Right renal pelvis (tissue), 4 donors: ENCODE measurements around the gene NR2E1. TPM values are rescaled to one million over a fixed set of nuclear protein-coding genes. Genes with fewer than 3 reads are reported as not detected.

Experiments
- DNase-seq, 4 donors: peaks; one replicate each; pipeline ENCODE4 v3.0.0-alpha.2; 2013; ENCODE audit warnings: low read depth in 4 of 4, low spot score in 3 of 4, missing footprints in 1 of 4
- polyA plus RNA-seq, 4 donors: library from polyadenylated mRNA; unstranded; fragments of 120-200 nt; gene quantifications; one replicate each; pipeline ENCODE4 v1.2.1, GENCODE V29; 2013; ENCODE audit not compliant: insufficient read length in 4 of 4

The NR2E1 gene
- polyA plus RNA-seq, 4 donors = 0.07 TPM; not detected in 3

DNA sequence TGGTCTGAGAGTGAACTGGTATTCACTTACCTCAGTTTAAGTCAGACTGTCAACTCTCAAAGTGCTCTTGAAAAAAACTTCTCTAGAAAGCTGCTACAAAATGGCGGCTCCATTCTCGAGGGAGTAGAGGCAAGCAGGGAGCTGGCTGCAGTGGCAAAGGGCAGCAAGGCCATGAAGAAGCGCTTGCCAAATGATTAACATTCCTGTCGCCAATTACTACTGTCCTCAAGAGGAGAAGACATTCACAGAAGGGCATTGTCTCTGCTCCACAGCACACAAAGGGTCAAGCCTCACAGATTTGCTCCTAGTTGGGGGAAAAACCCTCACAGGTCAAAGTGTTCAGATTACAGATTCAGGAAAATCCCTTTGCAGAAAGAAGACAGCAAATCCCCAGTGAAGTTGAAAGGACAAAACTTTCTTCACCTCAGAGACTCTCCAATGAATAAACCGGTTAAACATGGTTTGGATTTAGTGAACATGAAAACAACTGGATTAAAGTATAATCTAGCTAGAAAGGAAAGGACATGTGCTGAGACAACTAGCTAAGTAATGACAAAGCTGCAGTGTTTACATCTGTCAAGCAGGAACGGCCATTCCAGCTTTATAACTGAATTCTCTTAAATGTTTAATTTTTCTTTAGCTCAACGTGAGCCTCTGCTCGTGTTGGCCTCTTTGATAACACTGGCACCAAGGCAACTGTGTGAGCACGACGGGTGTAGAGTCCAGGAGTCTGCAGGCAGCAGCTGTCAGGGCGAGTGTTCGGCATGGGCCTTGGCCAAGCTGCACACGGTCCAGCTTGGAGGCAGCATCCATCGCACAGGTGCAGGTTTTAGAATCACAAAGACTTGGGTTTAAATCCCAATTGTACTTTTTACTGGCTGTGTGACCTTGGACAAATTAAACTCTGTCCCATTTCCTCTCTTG is 37.6 kb downstream of the NR2E1 start:
- DNase-seq = no peak

DNA sequence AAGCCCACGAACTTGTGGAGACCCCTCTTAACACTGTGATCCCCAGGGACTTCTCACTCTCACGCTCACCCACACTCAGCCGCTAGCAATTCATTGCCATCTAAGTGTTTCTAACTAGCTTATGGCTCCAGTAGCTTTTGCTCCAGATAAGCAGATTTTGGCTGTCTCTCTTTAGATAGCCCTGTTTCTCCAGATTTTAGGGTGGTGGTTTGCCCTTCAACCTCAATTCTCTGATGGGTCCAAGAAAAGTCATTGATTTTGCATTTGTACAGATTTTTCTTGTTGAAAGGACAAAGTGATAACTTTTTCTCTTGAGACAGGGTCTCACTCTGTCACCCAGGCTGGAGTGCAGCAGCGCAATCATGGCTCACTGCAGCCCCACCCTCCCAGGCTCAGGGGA is 41.2 kb downstream of the NR2E1 start:
- DNase-seq = no peak

DNA sequence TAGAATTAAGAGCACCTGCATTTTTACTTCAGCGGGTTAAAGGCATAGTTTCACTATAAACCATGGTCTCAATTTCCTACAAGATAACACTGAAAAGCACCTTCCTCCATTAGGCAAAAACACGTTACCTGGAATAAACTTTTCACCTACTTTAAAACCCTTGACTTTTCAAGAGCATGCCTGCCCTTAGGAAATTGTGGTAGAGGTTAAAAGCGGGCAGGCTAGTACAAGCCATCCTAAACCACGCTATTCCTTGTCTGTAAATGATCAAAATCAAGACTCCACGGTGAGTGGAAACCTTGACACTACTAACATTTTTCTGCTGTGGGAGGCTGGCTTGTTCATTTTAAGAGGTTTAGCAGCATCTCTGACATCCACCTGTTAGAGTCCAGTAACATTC is 43.9 kb downstream of the NR2E1 start:
- no peak for DNase-seq

DNA sequence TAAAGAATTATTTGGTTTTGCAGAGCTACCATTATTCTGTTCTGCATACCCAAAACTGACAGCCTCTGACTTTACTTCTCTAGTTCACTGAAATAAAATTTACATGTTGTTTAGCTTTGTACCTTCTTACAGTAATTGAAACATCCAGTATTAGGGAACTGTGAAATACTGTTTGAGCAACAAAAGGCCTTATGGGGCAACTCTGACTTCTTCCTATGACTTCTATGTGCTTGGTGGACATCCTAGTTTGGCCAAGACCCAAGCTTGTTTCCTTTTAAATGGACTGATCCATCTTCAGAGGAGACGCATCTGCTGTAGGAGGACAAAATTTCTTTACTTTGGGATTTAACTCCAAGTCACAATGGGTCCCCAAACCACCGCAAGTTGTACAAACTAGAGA is 44.7 kb downstream of the NR2E1 start:
- no peak for DNase-seq

DNA sequence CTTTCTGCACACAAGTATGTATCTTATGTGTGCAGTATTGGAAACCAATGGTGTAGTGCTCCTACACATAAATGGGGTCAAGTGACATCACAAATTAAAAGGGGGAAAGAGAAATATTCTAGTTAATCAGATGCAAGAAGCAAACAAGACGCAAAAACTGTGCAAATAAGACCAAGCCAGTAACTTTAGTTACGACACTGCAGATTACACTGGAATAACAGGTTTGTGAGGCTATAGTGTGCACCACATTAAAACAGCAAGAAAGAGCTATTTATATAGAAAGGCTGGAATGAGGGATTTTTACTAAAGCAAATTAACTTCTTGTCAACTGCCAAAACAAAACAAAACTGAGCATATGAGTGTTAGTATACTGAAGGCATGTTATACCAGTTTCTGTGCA is 45.8 kb downstream of the NR2E1 start:
- no peak for DNase-seq

DNA sequence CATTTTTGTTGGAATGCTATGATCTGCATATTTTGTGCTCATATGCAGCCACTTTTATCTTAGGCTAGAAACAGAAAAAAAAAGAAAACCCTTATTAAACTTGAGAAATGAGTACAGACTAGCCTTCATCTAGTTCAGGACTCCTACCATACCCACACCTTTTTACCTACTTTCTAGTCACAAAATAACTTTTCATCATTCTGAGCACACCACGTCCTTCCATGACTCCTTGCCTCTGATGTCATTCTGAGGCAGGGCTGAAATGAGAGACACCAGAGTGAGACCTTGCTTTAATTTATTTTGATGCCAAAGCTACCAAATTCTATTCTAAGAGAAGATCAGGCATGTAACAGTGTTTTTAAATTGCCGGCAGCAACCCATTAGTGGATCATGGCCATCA is 56.2 kb downstream of the NR2E1 start:
- no peak for DNase-seq

DNA sequence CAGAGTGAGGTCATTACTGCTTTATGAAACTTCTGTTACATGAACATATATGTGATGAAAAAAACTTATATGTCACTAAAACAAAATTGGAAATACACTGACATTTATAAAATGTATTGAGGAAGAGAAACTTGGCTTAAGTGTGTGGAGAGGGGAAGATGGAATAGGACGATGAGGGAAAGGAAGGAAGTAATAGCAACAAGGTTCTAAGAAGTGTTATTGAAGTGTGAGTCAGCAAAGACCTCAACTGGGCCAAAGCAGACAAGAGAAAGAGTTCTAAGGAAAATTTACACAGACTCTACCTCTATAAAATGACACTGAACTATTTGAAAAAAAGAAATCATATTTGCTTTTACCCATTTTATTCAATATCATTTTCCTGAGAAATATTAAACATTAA is 56.7 kb downstream of the NR2E1 start:
- no peak for DNase-seq

DNA sequence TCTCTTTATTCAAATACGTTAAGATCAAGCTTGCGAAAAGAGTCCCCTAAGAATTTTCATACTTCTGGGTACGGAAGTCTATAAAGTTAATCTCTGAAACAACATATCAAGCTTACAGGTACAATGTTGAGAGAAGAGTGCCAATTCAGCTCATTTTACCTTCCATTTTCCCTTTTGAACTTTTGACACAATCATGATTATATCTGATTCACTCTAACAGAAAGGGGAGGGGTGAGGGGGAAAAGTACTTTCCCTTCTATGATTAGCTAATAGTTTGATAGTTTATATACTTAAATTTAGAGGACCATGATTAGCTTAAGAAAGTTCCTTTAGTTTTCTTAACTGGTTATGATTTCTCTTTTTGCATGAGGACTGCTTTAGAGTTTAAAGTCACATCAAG is 61.5 kb downstream of the NR2E1 start:
- no peak for DNase-seq

DNA sequence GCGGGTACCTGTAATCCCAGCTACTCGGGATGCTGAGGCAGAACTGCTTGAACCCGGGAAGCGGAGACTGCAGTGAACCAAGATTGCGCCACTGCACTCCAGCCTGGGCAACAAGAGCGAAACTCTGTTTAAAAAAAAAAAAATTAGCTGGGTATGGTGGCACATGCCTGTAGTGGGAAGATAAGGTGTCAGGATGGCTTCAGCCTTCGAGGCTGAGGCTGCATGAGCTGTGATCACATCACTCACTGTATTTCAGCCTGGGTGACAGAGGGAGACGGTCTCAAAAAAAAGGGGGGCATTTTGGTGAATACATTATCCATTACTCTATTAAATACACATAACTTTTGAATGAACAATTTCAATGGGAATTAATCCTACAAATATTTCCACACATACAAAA is 62.6 kb downstream of the NR2E1 start:
- no peak for DNase-seq

DNA sequence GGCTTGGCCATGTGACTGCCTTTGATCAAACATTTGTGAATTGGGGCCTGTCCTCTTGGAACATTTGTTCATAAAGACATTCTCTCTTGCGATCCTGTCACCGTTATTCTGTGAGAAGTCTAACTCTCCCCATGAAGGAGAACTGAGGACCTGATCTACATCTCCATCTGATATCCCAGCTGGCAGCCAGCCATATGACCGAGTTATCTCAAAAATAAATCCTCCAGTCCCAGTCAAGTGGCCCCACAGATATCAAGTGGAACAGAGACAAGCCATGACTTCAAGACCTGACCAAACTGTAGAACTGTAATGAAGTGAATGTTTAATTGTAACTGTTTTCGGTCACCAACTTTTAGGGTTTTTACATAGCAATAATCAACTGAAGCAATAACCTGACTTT is 69.3 kb downstream of the NR2E1 start:
- DNase-seq = no peak

DNA sequence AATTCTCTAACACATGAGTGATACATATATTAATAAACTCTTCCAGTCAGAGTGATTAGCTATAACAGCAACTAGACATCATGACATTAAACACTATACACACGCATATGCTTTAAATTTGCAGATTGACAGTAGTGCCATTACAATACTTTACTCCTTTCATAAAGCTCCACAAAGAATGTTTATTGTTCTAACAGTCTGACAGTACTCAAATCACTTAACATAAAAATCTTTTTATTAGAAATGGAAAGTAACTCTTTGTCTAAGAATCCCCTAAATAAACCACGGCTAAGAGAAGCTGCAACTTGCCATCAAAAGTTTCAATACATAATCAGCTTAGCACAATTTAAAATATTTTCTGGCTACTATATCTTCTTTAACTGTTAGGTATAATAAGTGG is 71.0 kb downstream of the NR2E1 start:
- DNase-seq = no peak

DNA sequence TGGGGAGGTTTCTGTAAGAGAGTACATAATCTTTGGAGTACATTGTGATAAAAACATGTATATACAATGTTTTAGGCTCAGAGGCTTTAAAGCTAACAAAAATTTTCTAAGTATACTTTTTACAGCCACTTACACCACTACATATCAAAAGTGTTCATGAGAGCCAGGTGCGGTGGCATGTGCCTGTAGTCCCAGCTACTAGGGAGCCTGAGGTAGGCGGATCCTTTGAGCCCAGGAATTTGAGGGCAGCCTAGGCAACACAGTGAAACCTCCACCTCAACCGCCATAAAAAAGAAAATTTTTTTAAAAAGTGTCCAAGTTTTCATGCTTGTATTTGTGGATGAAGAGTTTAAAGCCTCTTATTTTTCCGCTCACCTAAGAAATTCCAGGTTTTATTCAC is 72.5 kb downstream of the NR2E1 start:
- no peak for DNase-seq

Other genes with a start within 250 kb of the NR2E1 start
- 100 to 1,000 TPM in 3 of 4 donors, 10 to 100 TPM in 1; 94.3 to 143 (median 141) TPM for gene SEC63, start 207.8 kb upstream of the NR2E1 start, polyA plus RNA-seq
- gene OSTM1, start 91.3 kb upstream of the NR2E1 start, polyA plus RNA-seq = 10 to 100 TPM; 26.8 to 33.5 (median 32.8) TPM
- gene SNX3, start 95.0 kb downstream of the NR2E1 start, polyA plus RNA-seq = 100 to 1,000 TPM; 238 to 277 (median 270) TPM
- 1 to 10 TPM; 7.6 to 9.8 (median 7.7) TPM for gene AFG1L, start 129.0 kb downstream of the NR2E1 start, polyA plus RNA-seq